Stimulated activated CD4-positive, alpha-beta T cell treated with anti-CD3 and anti-CD28 coated beads, Interleukin-12 subunit alpha, Interleukin-12 subunit beta, amount 100 ng/mL, for 24 hours (primary cell): ENCODE measurements around the gene MACF1.

Source experiments
- DNase-seq, 2 experiments: peaks; one replicate each; pipeline ENCODE4 v3.0.0-alpha.2; 2020; ENCODE audit warnings: low read depth in 2 of 2

Gene MACF1

DNA sequence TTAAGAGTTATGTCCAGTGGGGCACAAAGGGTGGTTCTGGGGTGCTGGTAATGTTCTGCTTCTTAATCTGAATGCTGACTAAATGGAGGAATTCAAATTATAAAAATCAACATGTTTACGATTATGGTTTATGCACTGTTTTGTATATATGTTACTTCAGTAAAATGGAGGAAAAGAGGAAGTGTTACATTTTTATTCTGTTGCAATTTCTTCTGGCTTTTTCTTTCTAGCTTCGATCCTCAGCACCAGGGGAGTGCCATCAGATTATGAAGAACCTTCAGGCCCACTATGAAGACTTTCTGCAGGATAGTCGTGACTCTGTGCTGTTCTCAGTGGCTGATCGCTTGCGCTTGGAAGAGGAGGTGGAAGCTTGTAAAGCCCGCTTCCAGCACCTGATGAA, 105.5 kb downstream of the MACF1 start:
- no peak for DNase-seq

DNA sequence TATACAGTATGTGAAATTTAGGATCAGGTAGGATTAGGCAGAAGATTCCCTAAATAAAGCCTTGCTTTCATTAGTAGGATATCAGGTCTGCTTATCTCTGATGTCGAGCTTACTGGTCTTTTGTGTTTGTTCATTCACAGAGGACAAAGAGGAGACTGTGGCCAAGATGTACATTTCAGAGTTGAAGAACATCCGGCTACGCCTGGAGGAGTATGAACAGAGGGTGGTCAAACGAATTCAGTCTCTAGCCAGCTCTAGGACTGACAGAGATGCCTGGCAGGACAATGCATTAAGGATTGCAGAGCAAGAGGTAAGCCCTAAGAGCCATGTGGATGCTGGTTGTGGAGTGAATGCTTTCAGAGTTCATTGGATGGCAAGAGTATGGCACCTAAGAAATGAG, 106.2 kb downstream of the MACF1 start:
- DNase-seq: no peak

GRCh38 chr1:39317111-39317510, 112.6 kb downstream of the MACF1 start:
- DNase-seq: no peak

GRCh38 chr1:39317910-39318633, 113.6 kb downstream of the MACF1 start:
- DNase-seq: no peak

DNA sequence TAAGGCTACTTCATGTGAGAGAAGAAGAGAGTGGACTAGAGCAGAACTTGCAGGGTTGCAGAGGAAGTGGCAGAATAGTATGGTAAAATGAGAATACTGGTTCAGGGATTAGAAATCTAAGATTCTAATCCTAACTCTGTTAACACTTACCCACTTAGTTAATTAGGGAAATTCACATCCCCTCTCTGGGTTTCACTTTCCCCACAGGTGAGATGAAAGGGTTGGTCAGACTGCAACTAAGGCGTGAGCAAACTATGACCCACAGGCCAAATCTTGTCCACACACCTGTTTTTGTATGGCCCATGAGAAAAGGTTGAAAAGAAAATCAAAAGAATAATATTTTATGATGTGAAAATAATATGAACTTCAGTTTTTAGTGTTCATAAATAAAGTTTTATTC, 117.5 kb downstream of the MACF1 start:
- DNase-seq: no peak

DNA sequence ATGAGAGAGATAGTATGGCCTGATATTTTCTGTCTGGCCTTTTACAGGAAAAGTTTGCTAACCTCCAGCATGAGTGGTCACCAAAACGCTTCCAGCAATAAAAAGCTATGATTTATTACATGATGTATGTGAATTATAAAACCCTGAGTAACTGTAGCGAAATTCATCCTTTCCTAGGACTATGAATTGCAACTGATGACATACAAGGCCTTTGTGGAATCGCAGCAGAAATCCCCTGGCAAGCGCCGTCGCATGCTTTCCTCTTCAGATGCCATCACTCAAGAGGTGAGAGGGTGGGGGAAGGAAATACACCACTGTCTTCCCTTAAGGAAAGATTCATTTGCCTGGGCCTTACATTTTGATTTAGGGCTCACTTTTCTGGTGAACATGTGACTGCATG, 117.9 kb downstream of the MACF1 start:
- DNase-seq: no peak

GRCh38 chr1:39324888-39325287, 120.4 kb downstream of the MACF1 start:
- no peak for DNase-seq

GRCh38 chr1:39326836-39327235, 122.3 kb downstream of the MACF1 start:
- DNase-seq: no peak

GRCh38 chr1:39328095-39328494, 123.6 kb downstream of the MACF1 start:
- no peak for DNase-seq

GRCh38 chr1:39328586-39329121, 124.2 kb downstream of the MACF1 start:
- no peak for DNase-seq

- no peak for DNase-seq
These were observed 127.2 kb downstream of the MACF1 start for GRCh38 chr1:39331647-39332046.

DNA sequence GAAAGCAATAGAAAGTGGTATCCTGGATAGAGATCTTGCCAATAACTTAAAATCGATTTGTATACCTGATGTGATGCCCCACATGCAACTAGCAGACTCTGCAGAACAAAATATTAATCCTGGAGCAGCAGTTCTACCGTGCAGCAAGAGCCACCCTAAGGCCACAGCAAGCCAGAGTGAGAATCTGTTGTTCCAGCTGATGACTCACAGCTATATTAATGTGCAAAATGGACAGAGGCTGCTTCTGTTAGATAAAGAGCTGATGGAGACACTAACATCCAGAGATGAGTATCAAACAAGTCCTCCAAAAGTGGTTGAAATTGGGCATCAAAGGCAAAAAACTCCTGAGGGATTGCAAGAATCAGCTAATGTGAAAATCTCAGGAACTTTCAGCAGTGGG, 127.8 kb downstream of the MACF1 start:
- DNase-seq: no peak

DNA sequence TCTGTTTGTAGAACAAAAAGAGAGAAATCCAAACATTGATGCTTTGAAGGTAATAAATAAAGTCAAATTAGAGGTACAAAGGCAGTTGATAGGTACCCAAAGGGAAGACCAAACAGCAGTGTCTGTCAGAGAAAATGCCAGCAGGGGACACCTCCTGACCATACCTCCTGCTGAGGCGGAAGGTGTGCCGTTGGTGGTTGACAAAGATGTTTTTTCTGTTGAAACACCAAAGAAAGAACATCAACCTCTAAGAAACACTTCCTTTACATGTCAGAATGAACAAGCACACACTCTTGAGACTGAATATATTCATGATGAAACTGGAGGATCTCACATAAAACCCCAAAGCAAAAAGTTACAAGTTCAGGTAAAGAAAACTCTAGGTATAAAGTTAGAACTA, 128.3 kb downstream of the MACF1 start:
- no peak for DNase-seq

DNA sequence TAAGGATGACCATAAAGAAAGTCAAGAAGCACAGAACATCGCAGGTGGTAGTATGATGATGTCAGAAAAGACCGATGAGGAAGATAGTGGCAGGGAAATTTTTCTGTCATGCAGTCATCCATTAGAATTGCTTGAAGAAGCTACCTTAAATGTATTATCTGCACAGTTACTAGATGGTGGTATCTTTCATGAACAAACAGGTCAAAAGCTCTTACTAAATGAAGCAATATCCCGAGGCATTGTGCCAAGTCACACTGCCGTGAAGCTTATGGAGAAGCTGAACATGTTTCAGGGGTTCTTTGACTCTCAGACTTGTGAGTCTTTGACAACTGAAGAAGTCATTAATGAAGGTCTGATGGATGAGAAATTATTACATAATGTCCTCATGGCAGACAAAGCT, 128.8 kb downstream of the MACF1 start:
- DNase-seq: no peak

- DNase-seq: no peak
These were observed 130.7 kb downstream of the MACF1 start for GRCh38 chr1:39335216-39335615.

- DNase-seq: no peak
These were observed 132.6 kb downstream of the MACF1 start for GRCh38 chr1:39337067-39337466.

DNA sequence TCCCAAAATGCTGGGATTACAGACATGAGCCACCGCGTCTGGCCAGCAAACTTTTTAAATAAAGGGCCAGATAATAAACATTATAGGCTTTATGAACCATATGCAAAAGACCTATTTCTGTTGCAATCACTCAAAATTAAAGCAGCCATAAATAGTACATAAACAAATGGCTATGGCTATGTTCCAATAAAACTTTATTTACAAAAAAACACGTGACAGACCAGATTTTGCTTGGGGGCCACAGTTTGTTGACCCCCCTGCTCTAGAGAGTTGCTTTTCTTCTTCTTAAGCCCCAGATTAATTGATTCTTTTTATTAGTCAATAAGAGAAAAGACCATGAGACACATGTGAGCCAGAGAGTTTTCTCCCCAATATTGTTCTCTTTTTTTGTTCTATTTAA, 138.3 kb downstream of the MACF1 start:
- no peak for DNase-seq

- DNase-seq: no peak
These were observed 140.1 kb downstream of the MACF1 start for GRCh38 chr1:39344394-39345154.

GRCh38 chr1:39346872-39347271, 142.4 kb downstream of the MACF1 start:
- no peak for DNase-seq

DNA sequence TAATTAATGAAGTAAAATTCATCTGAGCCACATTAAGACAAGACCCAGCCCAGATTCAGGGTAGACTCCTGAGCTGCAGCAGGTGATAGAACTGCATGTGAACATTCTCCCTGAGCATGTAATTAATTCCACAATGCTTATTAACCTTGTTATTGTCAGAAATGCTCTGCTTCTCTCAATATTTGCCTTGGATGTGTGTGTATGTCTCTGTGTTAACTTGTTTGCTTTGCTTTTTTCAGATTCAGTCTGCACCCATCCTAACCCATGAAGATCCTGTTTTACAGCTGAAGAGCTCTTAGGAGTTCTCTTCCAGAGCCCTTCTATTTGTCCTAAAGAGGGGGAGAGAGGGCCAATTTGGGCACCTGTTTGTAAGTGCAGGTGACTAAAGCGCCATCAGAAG, 143.8 kb downstream of the MACF1 start:
- DNase-seq: no peak

DNA sequence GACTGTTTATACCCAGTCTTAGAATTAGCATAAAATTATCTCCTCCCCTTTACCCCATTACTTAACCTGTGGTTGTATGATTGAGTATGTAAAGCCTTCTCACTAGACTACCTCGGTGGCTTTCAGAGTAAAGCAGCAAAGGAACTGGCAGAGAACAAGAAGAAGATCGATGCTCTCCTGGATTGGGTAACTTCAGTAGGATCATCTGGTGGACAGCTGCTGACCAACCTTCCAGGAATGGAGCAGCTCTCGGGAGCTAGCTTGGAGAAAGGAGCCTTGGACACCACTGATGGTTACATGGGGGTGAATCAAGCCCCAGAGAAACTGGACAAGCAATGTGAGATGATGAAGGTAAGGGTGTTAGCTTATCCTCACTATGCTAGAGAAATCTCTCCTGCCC, 148.4 kb downstream of the MACF1 start:
- DNase-seq: no peak

GRCh38 chr1:39354572-39354971, 150.1 kb downstream of the MACF1 start:
- DNase-seq: no peak

GRCh38 chr1:39358491-39358890, 154.0 kb downstream of the MACF1 start:
- no peak for DNase-seq
